GM12891 (cell line): ENCODE results near the gene TXNDC2.

Experiments used
- POLR2A ChIP-seq: IDR thresholded peaks from 2 replicates; pipeline ENCODE4 v1.6.1; 2011; ENCODE audit warnings: low read depth, low read length, control low read depth
- POLR2AphosphoS5 ChIP-seq: IDR thresholded peaks from 2 replicates; pipeline ENCODE4 v1.6.1; 2011; ENCODE audit warnings: low read depth, low read length, control low read depth
- POU2F2 ChIP-seq: IDR thresholded peaks from 2 replicates; pipeline ENCODE4 v1.6.1; 2011; ENCODE audit warnings: low read depth, mild to moderate bottlenecking, control low read depth, low read length, moderate library complexity
- SPI1 ChIP-seq: IDR thresholded peaks from 2 replicates; pipeline ENCODE4 v1.6.1; 2011; ENCODE audit warnings: low read depth, low read length, control low read depth
- TAF1 ChIP-seq: IDR thresholded peaks from 2 replicates; pipeline ENCODE4 v1.6.1; 2011; ENCODE audit warnings: low read depth, low read length, control low read depth

- TF ChIP-seq POLR2A (no peak), POLR2AphosphoS5 (no peak), POU2F2 (no peak), TAF1 (no peak), SPI1 (no peak)
These were observed 8.7 kb upstream of the TXNDC2 start for GRCh38 chr18:9876867-9877654.
